Activated T-helper 1 cell treated with anti-CD3 and anti-CD28 coated beads, Interleukin-12 subunit alpha, Interleukin-12 subunit beta, Interleukin-2, Interleukin-4 antibody, amounts not matched to agents 30 ng/mL and 10 ng/mL and 1 ng/mL, durations not matched to agents 14 hours and 24 hours and 36 hours (primary cell): ENCODE data around the gene ASPDH. TPM values are rescaled to one million over a fixed set of nuclear protein-coding genes. Genes with fewer than 3 reads are reported as not detected.

ENCODE experiments used
- DNase-seq: peaks from one replicate; pipeline ENCODE4 v3.0.0; 2021; ENCODE audit warnings: low spot score
- H3K27ac Mint-ChIP-seq: one replicate; pipeline ENCODE4 v1.8.0; 2021; ENCODE audit warnings: mild to moderate bottlenecking, mixed read lengths
- H3K27me3 Mint-ChIP-seq: one replicate; pipeline ENCODE4 v1.8.0; 2022; ENCODE audit warnings: mild to moderate bottlenecking, moderate library complexity, mixed read lengths; ENCODE audit not compliant: insufficient read depth
- H3K36me3 Mint-ChIP-seq: one replicate; pipeline ENCODE4 v1.8.0; 2021; ENCODE audit warnings: low read depth, mixed read lengths
- H3K4me1 Mint-ChIP-seq: one replicate; pipeline ENCODE4 v1.8.0; 2021; ENCODE audit warnings: low read depth, mixed read lengths
- H3K4me3 Mint-ChIP-seq: one replicate; pipeline ENCODE4 v1.8.0; 2021; ENCODE audit warnings: mild to moderate bottlenecking, moderate library complexity, mixed read lengths
- H3K9me3 Mint-ChIP-seq: one replicate; pipeline ENCODE4 v1.8.0; 2021; ENCODE audit warnings: mixed read lengths
- intact Hi-C: fragments of 100-400 bp; cut with micrococcal nuclease; formaldehyde crosslinking; loops from one replicate; pipeline ENCODE4 v1.15.1; 2024
- total RNA-seq: library from RNA; stranded (reverse); gene quantifications from 2 replicates; pipeline ENCODE4 v1.2.3, GENCODE V29; 2022

Gene ASPDH
- total RNA-seq, 1 donor from 2014 or later: not detected

DNA sequence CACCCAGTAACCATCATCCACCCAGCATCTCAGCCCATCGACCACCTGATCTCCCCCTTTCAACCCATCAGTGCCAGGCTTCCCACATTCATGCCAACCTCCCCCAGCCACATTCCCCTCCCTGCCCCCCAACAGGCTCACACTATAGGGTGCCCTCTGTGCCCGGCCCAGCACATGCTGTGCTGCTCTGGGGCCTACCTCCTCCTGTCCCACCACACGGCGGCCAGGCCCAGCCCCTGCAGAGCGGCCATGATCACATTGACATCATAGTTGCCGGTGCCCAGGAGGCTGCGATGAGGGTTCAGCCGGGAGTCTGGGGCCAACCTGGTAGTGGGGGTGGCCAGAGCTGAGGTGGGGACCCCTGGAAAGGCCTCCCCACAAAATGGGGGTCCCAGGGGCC lies 6.3 kb downstream of the ASPDH start:
- no peaks in the 10 kb centered on the region for H3K27me3 Mint-ChIP-seq
- H3K36me3 Mint-ChIP-seq: peaks cover 12% of the 10 kb centered on the region
- no peak overlapping the region for H3K27ac Mint-ChIP-seq
- intact Hi-C loops: no loop called here
- H3K4me3 Mint-ChIP-seq: no peak overlapping the region
- H3K4me1 Mint-ChIP-seq: peaks cover 18% of the 10 kb centered on the region
- no peaks in the 10 kb centered on the region for H3K9me3 Mint-ChIP-seq
- no peak for DNase-seq

DNA sequence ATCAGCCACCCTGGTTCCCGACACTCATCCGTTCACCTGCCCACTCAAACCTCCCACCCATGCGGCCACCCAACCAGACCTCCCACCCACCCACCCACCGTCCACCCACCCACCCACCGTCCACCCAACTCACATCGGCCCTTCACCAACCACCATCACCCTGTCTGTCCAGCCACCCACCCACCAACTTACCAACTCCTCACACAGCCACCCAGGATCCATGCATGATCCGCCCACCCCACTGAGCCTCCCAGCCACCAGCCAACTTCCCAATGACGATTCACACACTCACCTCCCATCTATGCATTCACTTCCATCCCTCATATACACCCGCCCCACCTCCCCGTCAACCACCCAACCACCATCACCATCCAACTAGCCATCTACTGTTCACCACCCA lies 7.0 kb downstream of the ASPDH start:
- no peaks in the 10 kb centered on the region for H3K9me3 Mint-ChIP-seq
- H3K27ac Mint-ChIP-seq: no peak overlapping the region
- H3K4me3 Mint-ChIP-seq: no peak overlapping the region
- no peaks in the 10 kb centered on the region for H3K27me3 Mint-ChIP-seq
- DNase-seq: no peak
- intact Hi-C loops: no loop called here
- peaks cover 17% of the 10 kb centered on the region for H3K4me1 Mint-ChIP-seq
- H3K36me3 Mint-ChIP-seq: peaks cover 12% of the 10 kb centered on the region

DNA sequence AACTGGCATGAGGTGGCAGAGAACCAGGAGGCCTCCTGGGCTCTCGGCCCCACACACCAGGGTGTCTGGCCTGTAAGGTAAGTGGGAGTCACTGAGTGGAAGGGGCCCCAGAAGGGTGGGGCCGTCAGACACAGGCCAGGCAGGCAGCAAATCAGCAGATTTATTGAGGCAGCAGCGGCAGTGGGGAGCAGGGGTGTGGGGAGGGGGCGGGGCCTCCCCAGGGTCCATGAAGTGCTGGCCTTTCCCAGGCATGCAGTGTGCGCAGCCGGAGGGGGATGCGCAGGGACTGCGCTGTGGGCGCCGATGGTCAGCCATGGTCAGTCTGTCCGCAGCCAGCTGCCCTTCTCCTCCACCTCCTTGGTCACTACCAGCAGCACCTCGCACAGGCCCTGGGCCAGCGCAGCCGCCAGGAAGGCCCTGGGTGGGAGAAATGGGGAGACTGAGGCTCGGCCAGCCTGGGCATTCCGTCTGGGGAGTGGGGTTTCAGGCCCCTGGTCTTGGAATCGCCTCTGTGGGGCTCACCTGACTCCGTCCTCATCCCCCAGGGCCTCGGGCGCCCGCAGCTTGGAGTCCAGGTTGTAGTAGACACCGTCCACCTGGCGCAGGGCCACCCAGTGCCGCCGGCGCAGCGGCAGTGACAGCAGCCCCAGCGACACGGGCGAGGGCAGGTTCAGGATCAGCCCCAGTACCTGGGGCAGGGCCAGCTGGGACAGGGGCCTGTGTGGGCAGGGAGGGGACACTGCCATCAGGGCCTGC lies 7.7 kb downstream of the ASPDH start:
- H3K4me1 Mint-ChIP-seq: peaks cover 11% of the 10 kb centered on the region
- H3K27me3 Mint-ChIP-seq: no peaks in the 10 kb centered on the region
- no peak for DNase-seq
- no peaks in the 10 kb centered on the region for H3K9me3 Mint-ChIP-seq
- H3K27ac Mint-ChIP-seq: no peak overlapping the region
- no peak overlapping the region for H3K4me3 Mint-ChIP-seq
- intact Hi-C loops: no loop called here
- H3K36me3 Mint-ChIP-seq: peaks cover 12% of the 10 kb centered on the region

DNA sequence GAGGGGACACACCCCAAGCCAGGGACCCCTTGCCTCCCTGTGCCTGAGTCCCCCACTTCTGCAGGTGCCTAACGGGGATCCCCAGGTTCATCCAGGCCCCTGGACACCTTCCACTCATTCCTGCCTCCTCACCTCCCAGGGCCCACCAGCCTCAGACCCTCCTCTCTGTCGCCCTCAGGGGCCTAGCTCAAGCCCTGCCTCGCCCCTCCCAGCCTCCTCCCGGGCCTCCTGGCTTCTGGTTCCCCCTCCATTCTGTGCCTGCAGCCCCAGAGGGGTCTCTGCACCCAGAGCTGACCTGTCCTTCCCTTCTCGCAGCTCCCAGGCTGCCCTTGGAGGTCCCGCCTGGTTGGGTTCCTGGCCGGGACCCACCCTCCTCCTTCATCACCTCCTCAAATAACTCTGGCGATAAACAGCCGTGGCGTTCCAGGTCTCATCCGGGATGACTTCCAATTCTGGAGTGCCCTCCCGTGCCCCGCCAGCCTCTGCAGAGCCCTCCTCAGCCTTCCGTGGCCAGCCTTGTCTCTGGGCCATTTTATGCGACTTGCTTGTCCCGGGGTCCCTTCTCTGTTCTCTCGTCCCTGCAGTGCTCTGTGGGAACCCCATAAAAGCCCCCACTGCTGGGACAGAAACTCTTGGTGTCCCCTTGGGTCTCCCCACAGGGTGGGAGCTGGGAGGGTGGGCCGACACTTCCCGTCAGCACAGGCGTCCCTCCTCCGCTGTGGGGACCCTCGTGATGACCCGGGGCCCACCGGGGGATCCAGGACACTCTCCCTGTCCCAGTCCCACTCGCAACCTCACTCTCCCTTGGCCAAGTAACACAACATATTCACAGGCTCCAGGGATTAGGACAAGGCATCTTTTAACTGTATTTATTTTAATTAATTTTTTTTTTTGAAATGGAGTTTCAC lies 11.9 kb downstream of the ASPDH start:
- Mint-ChIP-seq H3K4me1 (no peaks in the 10 kb centered on the region), H3K4me3 (no peak overlapping the region), H3K27ac (no peak overlapping the region), H3K36me3 (peaks cover 1% of the 10 kb centered on the region), H3K9me3 (no peaks in the 10 kb centered on the region), H3K27me3 (no peaks in the 10 kb centered on the region)
- no peak for DNase-seq
- intact Hi-C loops: no loop called here

DNA sequence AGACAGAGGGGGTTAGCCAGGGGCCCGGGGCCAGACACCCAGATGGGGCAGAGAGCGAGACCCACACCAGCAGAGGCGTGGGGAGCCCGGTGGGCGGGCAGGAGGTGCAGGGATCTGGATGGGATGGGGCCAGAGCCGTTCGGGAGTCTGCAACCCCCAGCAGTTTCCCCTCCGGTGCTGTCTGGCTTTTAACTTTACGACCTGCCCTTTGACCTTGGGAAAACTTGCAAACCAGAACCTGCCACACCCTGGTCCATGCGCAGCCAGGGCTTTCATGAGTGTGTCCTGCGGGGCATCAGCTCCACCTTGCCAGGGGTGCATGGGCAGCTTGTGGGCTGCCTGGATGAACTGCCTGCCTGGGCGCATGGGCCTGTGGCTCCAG lies 12.5 kb downstream of the ASPDH start:
- Mint-ChIP-seq H3K27ac (no peak overlapping the region), H3K36me3 (no peaks in the 10 kb centered on the region), H3K27me3 (no peaks in the 10 kb centered on the region), H3K4me3 (no peak overlapping the region), H3K4me1 (no peaks in the 10 kb centered on the region), H3K9me3 (no peaks in the 10 kb centered on the region)
- intact Hi-C loops: no loop called here
- DNase-seq: no peak

DNA sequence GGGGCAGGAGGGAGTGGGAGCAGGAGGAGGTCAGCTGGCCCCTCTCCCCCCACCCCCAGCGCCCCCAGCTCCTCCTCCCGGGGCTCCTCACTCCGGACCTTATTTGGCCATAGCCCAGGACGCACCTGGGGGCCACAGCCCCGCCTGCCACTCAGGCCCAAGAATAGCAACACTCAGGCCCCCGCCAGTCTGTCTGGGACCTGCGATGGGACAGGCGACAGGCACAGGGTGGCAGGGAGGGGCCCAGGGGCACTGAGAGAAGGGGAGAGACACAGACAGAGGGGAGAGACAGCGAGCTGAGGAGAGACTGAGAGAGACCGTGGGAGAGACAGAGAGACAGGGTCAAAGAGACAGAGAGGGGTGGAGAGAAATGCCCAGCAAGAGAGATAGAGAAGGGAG lies 13.0 kb downstream of the ASPDH start:
- intact Hi-C loops: no loop called here
- no peaks in the 10 kb centered on the region for H3K36me3 Mint-ChIP-seq
- no peak for DNase-seq
- H3K4me3 Mint-ChIP-seq: no peak overlapping the region
- H3K9me3 Mint-ChIP-seq: no peaks in the 10 kb centered on the region
- no peaks in the 10 kb centered on the region for H3K4me1 Mint-ChIP-seq
- no peak overlapping the region for H3K27ac Mint-ChIP-seq
- H3K27me3 Mint-ChIP-seq: no peaks in the 10 kb centered on the region

DNA sequence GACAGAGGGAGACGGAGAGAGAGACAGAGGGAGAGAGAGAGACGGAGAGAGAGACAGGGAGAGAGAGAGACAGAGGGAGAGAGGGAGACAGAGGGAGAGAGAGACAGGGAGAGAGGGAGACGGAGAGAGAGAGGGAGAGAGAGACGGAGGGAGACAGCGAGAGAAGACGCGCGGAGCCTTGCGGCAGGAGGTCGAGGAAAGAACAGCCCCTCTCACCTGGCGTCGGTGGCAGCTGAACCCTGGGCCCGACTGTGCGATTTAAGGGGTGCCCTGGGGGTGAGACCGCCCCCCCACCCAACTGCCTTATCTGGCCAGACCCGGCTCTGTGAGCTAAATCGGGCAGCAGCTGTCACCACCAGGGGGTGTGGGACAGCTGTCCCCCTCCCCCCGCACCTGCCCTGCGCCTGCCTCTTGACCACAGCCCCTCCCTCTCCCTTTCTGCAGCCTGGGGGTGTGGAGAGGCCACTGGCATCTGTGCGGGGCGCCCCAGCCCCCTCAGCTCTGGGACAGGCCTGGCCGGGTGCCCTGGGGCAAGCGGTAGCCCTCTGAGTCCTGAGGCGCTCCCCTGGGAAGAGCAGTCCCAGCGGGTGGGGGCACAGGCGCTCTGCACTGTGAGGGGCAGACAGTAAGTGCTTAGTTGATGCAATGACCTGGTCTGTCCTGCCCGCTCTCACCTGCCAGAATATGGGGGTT lies 13.5 kb downstream of the ASPDH start:
- Mint-ChIP-seq H3K27ac (no peak overlapping the region), H3K27me3 (no peaks in the 10 kb centered on the region), H3K4me1 (no peaks in the 10 kb centered on the region), H3K9me3 (no peaks in the 10 kb centered on the region), H3K36me3 (no peaks in the 10 kb centered on the region), H3K4me3 (no peak overlapping the region)
- DNase-seq: no peak
- intact Hi-C loops: no loop called here

DNA sequence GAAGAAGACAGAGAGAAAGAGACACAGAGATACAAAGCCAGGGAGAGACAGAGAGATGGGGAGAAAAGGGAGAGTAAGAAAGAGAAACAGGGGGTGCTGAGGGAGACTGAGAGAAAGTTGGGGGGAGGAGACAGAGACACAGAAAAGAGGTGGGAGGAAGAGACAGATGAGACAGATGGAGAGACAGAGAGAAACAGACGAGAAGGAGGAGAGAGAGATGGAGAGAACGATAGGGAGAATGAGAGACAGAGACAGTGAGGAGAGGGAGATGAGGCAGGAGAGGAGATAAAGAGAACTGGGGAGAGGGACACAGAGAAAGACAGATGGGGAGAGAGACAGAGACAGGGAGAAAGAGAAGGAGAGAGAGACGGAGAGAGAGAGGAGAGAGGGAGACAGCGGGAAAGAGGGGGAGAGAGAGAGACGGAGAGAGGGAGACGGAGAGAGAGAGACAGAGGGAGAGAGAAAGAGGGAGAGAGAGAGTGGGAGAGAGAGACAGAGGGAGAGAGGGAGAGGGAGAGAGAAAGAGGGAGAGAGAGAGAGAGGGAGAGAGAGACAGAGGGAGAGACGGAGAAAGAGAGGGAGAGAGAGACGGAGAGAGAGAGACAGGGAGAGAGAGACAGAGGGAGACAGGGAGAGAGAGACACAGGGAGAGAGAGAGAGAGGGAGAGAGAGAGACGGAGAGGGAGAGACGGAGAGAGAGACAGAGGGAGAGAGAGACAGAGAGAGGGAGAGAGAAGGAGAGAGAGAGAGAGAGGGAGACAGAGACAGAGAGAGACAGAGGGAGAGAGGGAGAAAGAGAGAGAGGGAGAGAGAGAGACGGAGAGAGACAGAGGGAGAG lies 15.3 kb downstream of the ASPDH start:
- no peaks in the 10 kb centered on the region for H3K4me1 Mint-ChIP-seq
- intact Hi-C loops: no loop called here
- H3K27me3 Mint-ChIP-seq: no peaks in the 10 kb centered on the region
- no peak overlapping the region for H3K27ac Mint-ChIP-seq
- no peak overlapping the region for H3K4me3 Mint-ChIP-seq
- no peaks in the 10 kb centered on the region for H3K36me3 Mint-ChIP-seq
- no peak for DNase-seq
- no peaks in the 10 kb centered on the region for H3K9me3 Mint-ChIP-seq

DNA sequence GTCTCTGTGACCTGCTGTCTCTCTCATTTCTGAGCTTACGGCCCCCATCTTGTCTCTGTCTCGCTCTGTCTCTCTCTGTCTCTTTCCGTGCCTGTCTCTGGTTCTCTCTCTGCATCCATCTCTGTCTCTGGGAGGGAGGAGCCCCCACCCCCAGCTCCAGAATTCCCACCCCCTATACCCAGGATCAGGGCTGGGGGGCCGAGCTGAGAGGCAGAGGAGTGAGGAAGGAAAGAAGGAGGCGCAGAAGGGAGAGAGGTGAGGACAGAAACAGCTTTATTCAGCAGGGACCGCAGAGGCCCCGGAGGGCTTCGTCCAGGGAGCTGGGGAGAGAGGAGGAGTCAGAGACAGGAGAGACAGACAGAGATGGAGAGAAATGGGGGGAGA lies 16.7 kb downstream of the ASPDH start:
- DNase-seq: no peak
- no peaks in the 10 kb centered on the region for H3K9me3 Mint-ChIP-seq
- peaks cover 5% of the 10 kb centered on the region for H3K4me1 Mint-ChIP-seq
- no peak overlapping the region for H3K27ac Mint-ChIP-seq
- no peak overlapping the region for H3K4me3 Mint-ChIP-seq
- H3K27me3 Mint-ChIP-seq: no peaks in the 10 kb centered on the region
- intact Hi-C loops: no loop called here
- no peaks in the 10 kb centered on the region for H3K36me3 Mint-ChIP-seq

DNA sequence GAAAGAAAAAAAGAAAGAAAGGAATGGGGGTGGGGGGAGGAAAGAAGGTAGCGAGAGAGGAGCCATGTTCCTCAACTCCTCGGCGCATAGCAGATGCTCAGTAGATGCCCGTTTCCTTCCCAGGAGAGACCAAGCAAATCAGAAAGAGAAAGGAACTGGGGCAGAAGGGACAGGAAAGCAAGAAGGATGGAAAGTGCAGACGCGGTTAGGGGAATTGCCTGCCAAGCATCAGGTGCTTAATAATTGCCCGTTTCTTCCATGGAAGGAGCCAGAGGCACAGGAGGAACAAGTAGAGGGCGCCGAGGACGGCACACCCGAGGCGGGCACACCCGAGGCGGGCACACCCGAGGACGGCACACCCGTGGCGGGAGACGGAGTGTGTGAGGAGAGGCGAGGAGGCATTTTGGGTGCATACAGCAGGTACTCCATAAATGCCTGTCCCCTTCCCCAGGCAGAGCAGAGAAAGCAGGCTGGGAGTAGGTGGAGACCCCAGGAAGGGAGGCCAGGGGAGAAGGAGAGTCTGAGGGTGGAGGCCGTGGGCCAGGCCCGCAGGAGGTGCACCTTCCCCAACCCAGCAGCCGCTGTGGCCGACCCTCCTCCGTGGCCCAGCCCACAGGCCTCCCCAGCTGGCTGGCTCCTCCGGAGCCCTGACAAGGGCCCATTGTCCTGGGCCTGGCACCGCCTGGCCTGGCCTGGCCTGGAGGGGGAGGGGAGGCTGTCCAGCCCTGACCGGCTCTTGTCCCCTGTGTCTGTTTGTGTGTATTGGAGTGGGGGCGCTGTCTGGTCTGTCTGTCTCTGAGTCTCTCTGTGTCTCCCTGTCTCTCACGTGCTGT lies 17.3 kb downstream of the ASPDH start:
- Mint-ChIP-seq H3K4me3 (no peak overlapping the region), H3K36me3 (no peaks in the 10 kb centered on the region), H3K27me3 (no peaks in the 10 kb centered on the region), H3K4me1 (peaks cover 11% of the 10 kb centered on the region), H3K9me3 (no peaks in the 10 kb centered on the region), H3K27ac (no peak overlapping the region)
- intact Hi-C loops: no loop called here
- DNase-seq: no peak

DNA sequence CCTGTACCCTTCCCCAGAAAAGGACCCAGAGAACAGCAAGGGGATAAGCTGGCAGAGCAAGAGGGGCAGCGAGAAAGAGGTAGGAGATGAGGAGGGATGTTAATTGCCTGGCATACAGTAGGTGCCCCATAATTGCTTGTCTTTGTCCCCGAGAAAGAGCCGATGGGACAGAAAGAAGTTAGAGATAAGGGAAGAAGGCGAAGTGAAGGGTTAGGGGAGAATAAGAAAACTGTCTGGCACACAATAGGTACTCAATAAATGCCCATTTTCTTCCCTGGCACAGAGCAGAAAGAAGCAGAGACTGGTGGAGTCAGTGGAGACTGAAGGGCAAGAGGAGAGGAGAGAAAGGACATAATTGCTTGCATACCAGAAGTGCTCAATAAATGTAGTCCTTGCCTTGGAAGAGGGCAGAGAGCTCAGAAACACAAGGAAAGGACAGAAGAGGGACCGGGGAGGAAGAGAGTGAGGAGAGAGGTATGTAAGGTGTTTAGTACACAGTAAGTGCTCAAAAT lies 18.6 kb downstream of the ASPDH start:
- no peak overlapping the region for H3K27ac Mint-ChIP-seq
- no peaks in the 10 kb centered on the region for H3K9me3 Mint-ChIP-seq
- H3K4me3 Mint-ChIP-seq: no peak overlapping the region
- no peak for DNase-seq
- intact Hi-C loops: no loop called here
- no peaks in the 10 kb centered on the region for H3K36me3 Mint-ChIP-seq
- H3K4me1 Mint-ChIP-seq: peaks cover 13% of the 10 kb centered on the region
- H3K27me3 Mint-ChIP-seq: no peaks in the 10 kb centered on the region
